Measurements from ENCODE around the gene PAX7.
"Not testable (repeated sequence)": the region's sequence is repeated elsewhere in the genome, so short reads cannot be mapped to it uniquely, and the experiment has no call there.

Gene PAX7

GRCh38 chr1:18657506-18658201, 27.0 kb downstream of the PAX7 start:
- no peak for DNase-seq (ENCODE audit: low read depth in 2 of 2, low spot score in 1 of 2)

- DNase-seq (ENCODE audit: low read depth in 2 of 2, low spot score in 1 of 2), result no peak
Observed at GRCh38 chr1:18658831-18659230, 28.2 kb downstream of the PAX7 start.

DNA sequence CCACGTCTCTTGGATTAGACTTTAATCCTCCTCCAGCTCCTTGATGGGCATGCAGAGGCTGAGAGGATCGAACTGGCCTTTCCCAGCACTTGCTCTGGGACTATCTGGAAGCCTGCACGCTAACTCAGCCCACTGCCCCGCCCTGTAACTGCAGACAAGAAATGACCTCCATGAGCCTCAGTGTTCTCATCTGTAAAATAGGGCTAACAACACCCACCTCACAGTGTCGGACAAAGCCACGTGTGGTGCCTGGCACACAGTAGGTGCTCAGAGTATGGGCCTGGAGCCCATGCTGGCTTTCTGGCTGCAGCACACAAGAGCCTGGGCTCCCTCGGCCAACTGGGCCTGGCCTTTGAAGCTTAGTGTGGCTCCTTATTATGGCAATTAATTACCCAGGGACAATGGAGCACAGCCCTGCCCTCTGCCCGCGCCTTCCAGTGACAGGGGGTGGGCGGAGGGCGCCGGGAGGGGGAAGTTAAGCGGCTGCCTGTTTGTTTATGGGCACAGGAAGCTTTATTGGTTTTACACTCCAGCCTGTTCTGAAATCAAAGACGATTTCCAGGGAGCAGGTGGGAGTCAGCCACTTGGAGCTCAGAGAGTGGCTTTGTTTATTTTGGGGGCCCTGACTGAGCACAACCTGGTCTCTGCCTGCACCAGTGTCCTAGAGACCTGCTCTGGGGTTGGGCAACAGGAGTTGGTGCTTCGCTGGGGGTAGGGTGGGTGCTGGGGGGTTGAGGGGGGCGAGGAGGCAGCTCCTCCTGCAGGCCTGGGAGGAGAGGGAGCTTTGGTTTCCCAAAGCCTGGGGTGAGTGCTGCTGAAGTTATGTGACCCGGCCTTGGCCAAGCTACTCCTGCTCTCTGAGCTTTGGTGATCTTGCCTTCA, 31.0 kb downstream of the PAX7 start:
- no peak for DNase-seq (ENCODE audit: low read depth in 2 of 2, low spot score in 1 of 2)

GRCh38 chr1:18662286-18662639, 31.6 kb downstream of the PAX7 start:
- no peak for DNase-seq (ENCODE audit: low read depth in 2 of 2, low spot score in 1 of 2)

GRCh38 chr1:18666317-18666920, 35.8 kb downstream of the PAX7 start:
- DNase-seq (ENCODE audit: low read depth in 2 of 2, low spot score in 1 of 2), result no peak

- DNase-seq (ENCODE audit: low read depth in 2 of 2, low spot score in 1 of 2), result no peak
Observed at GRCh38 chr1:18667333-18667732, 36.7 kb downstream of the PAX7 start.

DNA sequence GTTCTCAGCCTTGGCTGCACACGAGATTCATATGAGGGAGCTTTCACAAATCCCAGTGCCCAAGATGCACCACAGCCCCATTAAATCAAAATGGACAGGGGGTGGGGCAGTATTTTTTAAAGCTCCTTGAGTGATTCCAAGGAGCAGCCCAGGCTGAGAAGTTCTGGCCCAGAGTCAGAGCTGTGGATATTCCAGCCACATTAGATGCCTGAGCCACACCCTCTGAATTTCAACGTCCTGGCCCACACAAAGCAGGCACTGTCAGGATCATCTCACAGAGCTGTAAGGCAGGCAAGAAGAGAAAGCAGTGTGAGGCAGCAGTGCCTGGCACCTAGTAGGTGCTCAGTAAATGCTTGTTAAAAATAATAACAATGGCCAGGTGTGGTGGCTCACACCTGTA, 37.4 kb downstream of the PAX7 start:
- DNase-seq (ENCODE audit: low read depth in 2 of 2, low spot score in 1 of 2), result no peak

- DNase-seq (ENCODE audit: low read depth in 2 of 2, low spot score in 1 of 2), result no peak
Observed at GRCh38 chr1:18668750-18669404, 38.2 kb downstream of the PAX7 start.

GRCh38 chr1:18670121-18670867, 39.6 kb downstream of the PAX7 start:
- DNase-seq (ENCODE audit: low read depth in 2 of 2, low spot score in 1 of 2), result no peak

- no peak for DNase-seq (ENCODE audit: low read depth in 2 of 2, low spot score in 1 of 2)
Observed at GRCh38 chr1:18670868-18671225, 40.2 kb downstream of the PAX7 start.

DNA sequence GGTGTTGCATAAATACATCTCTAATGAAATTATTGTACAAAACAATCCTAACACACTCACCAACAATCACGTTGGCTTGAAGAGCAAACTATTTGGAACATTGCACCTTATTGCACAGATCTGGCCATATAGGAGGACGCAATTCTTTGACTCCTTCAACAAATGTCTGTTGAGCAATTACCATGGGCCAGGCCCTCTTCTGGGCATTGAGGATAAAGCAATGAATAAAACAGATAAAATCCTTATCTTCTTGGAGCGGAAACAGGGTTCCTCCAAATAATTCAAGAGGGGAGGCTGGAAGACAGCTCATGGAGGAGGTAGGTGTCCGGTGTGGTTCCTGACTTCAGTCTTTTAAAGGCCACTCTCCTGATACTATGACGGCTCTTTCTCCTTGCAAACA, 43.3 kb downstream of the PAX7 start:
- DNase-seq (ENCODE audit: low read depth in 2 of 2, low spot score in 1 of 2), result no peak

- DNase-seq (ENCODE audit: low read depth in 2 of 2, low spot score in 1 of 2), result no peak
Observed at GRCh38 chr1:18676332-18676781, 45.7 kb downstream of the PAX7 start.

GRCh38 chr1:18681423-18681835, 50.8 kb downstream of the PAX7 start:
- DNase-seq (ENCODE audit: low read depth in 2 of 2, low spot score in 1 of 2), result no peak

DNA sequence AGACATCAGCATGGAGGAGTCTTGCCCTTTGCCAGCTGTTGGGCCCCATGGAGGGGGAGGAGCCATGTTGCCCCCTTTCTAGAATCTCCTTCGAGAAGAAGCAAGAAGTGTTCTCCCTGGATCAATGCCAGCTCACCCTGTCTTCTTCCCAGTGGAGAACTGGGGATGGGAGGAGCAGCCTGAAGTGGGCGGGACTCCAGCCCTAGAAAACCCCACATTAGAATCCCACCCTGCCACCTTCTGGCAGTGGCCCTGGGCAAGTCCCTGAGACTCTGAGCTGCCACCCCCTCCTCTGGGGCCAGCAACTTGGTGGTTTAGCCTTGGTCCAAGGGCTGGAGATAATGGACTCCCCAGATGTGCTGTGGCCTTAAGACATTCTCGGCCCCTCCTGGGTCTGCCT, 51.7 kb downstream of the PAX7 start:
- no peak for DNase-seq (ENCODE audit: low read depth in 2 of 2, low spot score in 1 of 2)

DNA sequence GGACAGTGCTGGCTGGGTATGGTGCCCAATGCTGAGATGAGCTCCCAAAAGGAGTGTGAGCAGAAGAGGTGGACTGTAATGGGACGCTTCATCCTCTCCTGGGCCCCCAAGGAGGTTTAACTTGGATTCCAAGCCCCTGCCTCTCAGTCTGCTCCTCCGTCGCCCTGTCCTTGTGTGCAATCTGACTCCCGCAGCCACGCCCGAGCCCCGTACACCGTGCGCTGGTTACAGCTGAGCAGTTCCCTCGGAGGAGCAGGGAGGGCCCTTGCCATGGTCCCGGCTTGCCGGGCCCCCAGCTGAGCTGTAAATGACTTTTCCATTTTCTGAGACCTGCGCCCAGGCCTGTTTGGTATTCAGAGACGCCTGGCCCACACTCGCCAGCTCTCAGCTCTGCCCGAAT, 53.7 kb downstream of the PAX7 start:
- DNase-seq (ENCODE audit: low read depth in 2 of 2, low spot score in 1 of 2), result no peak

GRCh38 chr1:18686540-18686939, 55.9 kb downstream of the PAX7 start:
- DNase-seq (ENCODE audit: low read depth in 2 of 2, low spot score in 1 of 2), result no peak

GRCh38 chr1:18687273-18687672, 56.6 kb downstream of the PAX7 start:
- no peak for DNase-seq (ENCODE audit: low read depth in 2 of 2, low spot score in 1 of 2)

- DNase-seq (ENCODE audit: low read depth in 2 of 2, low spot score in 1 of 2), result no peak
Observed at GRCh38 chr1:18691648-18692047, 61.0 kb downstream of the PAX7 start.

- DNase-seq (ENCODE audit: low read depth in 2 of 2, low spot score in 1 of 2), result no peak
Observed at GRCh38 chr1:18693256-18694098, 62.8 kb downstream of the PAX7 start.

GRCh38 chr1:18694289-18694688, 63.6 kb downstream of the PAX7 start:
- not testable (repeated sequence) for DNase-seq (ENCODE audit: low read depth in 2 of 2, low spot score in 1 of 2)

All from stimulated activated CD8-positive, alpha-beta memory T cell treated with anti-CD3 and anti-CD28 coated beads, Interleukin-4, amount 100 ng/mL, for 1 hour (primary cell).